ENCODE measurements around the gene DNAL1.

DNA sequence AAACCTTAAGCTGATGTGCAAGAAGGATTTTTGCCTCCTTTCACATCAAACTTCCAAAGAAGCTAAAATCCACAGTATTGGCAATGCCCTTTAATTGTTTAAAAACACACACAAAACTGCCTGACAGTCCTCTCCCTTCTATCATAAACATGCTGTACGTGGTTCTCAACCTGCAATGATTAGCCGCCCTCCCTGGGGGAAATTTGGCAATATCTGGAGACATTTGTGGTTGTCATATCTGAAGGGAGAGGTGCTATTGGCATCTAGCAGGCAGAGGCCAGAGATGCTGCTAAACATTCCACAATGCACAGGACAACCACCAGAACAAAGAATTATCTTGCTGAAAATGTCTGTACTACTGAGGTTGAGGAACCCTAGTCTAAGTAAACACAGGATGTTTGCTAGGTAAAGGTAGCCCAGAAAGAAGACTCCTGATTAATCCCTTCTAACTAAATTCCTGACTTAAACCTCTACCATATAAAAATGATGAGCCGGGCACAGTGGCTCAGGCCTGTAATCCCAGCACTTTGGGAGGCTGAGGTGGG, 31.3 kb upstream of the DNAL1 start:
- TF ChIP-seq EZH2 (IDR thresholded peaks at IDR 0.05): no peak
- TF ChIP-seq, protein P1, sequence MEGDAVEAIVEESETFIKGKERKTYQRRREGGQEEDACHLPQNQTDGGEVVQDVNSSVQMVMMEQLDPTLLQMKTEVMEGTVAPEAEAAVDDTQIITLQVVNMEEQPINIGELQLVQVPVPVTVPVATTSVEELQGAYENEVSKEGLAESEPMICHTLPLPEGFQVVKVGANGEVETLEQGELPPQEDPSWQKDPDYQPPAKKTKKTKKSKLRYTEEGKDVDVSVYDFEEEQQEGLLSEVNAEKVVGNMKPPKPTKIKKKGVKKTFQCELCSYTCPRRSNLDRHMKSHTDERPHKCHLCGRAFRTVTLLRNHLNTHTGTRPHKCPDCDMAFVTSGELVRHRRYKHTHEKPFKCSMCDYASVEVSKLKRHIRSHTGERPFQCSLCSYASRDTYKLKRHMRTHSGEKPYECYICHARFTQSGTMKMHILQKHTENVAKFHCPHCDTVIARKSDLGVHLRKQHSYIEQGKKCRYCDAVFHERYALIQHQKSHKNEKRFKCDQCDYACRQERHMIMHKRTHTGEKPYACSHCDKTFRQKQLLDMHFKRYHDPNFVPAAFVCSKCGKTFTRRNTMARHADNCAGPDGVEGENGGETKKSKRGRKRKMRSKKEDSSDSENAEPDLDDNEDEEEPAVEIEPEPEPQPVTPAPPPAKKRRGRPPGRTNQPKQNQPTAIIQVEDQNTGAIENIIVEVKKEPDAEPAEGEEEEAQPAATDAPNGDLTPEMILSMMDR (IDR thresholded peaks at IDR 0.05): no peak
